Spinal cord (tissue), 10 donors: ENCODE measurements around the gene DNAJC21. TPM values are rescaled to one million over a fixed set of nuclear protein-coding genes. Genes with fewer than 3 reads are reported as not detected.

Source experiments
- DNase-seq, 6 donors: peaks; one replicate each; pipeline versions ENCODE4 v3.0.0 to v3.0.0-alpha.2; 2013 to 2015; ENCODE audit warnings: low spot score in 6 of 6, low read depth in 4 of 6
- H3K27ac ChIP-seq: one replicate; pipeline ENCODE4 v1.5.1; 2013; ENCODE audit warnings: low read depth, low read length, control low read depth
- H3K27me3 ChIP-seq: one replicate; pipeline ENCODE4 v1.6.1; 2013; ENCODE audit warnings: low read length; ENCODE audit not compliant: control insufficient read depth, insufficient read depth
- H3K36me3 ChIP-seq: one replicate; pipeline ENCODE4 v1.6.1; 2013; ENCODE audit warnings: low read length; ENCODE audit not compliant: control insufficient read depth, insufficient read depth
- H3K4me1 ChIP-seq: one replicate; pipeline ENCODE4 v1.6.1; 2013; ENCODE audit warnings: low read length; ENCODE audit not compliant: control insufficient read depth, insufficient read depth
- H3K4me3 ChIP-seq: one replicate; pipeline ENCODE4 v1.5.1; 2013; ENCODE audit warnings: low read depth, low read length, control low read depth
- H3K9me3 ChIP-seq: one replicate; pipeline ENCODE4 v1.6.1; 2013; ENCODE audit warnings: low read length; ENCODE audit not compliant: control insufficient read depth, insufficient read depth
- WGBS: methylation state at CpG from one replicate; pipeline ENCODE4 v1.1.5; 2013; ENCODE audit warnings: missing lambda C conversion rate; ENCODE audit not compliant: insufficient coverage; 5-methylcytosine and 5-hydroxymethylcytosine counted together
- polyA plus RNA-seq, 2 donors: library from polyadenylated mRNA; unstranded; fragments of 120-200 nt; gene quantifications; one replicate each; pipeline ENCODE4 v1.2.1, GENCODE V29; 2013; ENCODE audit not compliant: insufficient read length in 2 of 2
- total RNA-seq, 2 donors: library from RNA; depleted of rRNA in 1 of 2; stranded (reverse); fragments of 120-200 nt in 1 of 2; fragments of >200 nt in 1 of 2; gene quantifications; one replicate each; pipeline versions ENCODE4 v1.2.3 to v1.2.4, GENCODE V29; 2013 to 2014
- donor health status: healthy.

Gene DNAJC21
- total and polyA plus RNA-seq, 4 donors, result 28.4 to 35.3 (median 33.2) TPM

DNA sequence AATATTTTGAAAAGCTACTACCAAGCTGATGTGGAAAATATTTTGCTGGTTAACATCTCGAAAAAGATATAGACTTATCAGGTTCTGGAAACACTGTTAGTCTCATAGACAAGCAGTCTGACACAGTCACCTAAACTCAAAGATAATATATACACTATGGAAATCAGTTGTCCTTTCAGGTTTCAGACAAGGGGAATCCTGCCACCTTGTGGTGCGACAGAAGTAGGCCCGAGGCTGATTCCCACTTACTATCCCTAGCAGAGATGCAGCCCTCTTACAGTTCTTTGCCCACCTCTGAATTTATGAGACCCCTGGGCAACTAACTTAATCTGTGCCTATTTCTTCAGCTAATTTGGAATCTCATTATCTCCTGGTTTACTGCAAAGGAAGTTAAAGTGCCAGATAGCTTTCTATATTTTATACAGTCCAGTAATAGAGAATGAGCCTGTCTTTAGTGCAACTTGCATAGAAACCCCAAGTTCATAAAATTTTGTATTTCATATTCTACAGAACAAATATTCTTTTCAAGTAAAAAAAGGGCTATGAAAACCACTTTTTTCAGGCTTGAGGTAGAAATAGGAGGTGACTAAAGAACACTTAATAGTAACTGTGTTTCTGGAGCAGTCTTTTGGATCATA, 31.0 kb upstream of the DNAJC21 start:
- Histone ChIP-seq H3K27me3 (no peaks in the 10 kb centered on the region), H3K27ac (no peak overlapping the region), H3K4me1 (no peaks in the 10 kb centered on the region), H3K4me3 (no peak overlapping the region), H3K9me3 (no peaks in the 10 kb centered on the region), H3K36me3 (no peaks in the 10 kb centered on the region)
- DNase-seq, result peak in 5 of 6 donors; percentile 60 to 95 (median 70)
- 0% methylated on average over 2 of the region's 3 CpGs for WGBS

DNA sequence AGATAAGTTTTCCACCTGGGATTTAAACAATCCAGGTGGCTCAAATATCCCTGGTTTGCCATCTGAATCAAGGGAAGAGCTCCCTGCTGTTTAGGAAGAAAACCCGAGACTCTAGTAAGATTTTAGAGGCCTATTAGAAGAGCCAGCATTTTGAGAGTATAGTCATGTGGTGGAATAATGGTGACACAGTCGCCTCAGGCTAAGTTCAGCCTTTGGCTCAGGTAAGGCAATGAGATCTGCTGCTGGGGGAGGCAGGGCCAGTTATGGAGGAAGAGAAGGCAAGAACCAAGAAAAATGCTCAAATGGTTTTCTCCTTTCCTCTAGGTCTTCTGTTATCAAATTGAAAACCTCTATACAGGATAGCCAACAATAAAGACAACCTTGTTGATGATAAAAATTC, 30.3 kb upstream of the DNAJC21 start:
- no peaks in the 10 kb centered on the region for H3K4me1 ChIP-seq
- DNase-seq, result peak in 1 of 6 donors; percentile 17

DNA sequence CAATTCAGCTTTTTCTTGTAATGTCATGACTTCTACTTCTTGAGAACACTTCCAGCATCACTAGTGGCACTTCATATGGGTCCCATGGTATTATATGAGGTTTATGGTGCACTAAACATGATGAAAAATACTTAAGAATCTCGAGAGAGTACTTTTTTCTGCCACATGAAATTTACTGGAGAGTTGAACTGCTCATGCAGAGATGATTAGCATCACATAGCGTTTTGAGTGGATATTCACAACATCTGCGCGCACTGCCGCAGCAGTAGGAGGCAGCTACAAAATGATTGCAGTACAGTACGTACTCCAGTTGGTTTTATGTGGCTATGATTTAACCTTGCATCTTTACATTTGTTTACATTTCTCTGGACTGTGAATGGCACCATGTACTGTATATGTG, 28.7 kb upstream of the DNAJC21 start:
- Histone ChIP-seq H3K27ac (no peak overlapping the region), H3K4me1 (no peaks in the 10 kb centered on the region), H3K4me3 (no peak overlapping the region), H3K9me3 (no peaks in the 10 kb centered on the region), H3K27me3 (no peaks in the 10 kb centered on the region), H3K36me3 (no peaks in the 10 kb centered on the region)
- WGBS, result 74% methylated on average over 5 of the region's 6 CpGs
- peak in 1 of 6 donors; percentile 91 for DNase-seq

More for the DNA sequence above, 30.3 kb upstream of the DNAJC21 start:
- WGBS, result 83% methylated on average over 2 of the region's 2 CpGs
- H3K27ac ChIP-seq, result no peak overlapping the region
- no peaks in the 10 kb centered on the region for H3K36me3 ChIP-seq
- H3K27me3 ChIP-seq, result no peaks in the 10 kb centered on the region
- H3K9me3 ChIP-seq, result no peaks in the 10 kb centered on the region
- H3K4me3 ChIP-seq, result no peak overlapping the region

DNA sequence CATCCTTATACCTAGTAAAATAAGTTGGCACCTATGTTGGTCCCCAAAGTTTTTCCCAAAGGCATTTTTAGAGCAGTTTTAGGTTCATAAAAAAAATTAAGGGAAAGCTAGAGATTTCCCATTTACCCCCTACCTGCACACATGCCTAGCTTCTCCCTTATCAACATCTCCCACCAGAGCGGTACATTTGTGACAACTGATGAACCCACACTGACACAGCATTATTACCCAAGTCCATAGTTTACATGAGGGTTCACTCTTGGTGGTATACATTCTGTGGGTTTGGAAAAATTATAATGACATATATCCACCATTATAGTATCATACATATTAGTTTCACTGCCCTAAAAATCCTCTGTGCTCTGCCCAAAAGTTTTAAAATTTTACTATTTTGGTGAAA, 26.1 kb upstream of the DNAJC21 start:
- H3K4me1 ChIP-seq, result no peaks in the 10 kb centered on the region
- H3K9me3 ChIP-seq, result no peaks in the 10 kb centered on the region
- no peak for DNase-seq
- no peak overlapping the region for H3K27ac ChIP-seq
- H3K36me3 ChIP-seq, result no peaks in the 10 kb centered on the region
- no peaks in the 10 kb centered on the region for H3K27me3 ChIP-seq
- no peak overlapping the region for H3K4me3 ChIP-seq
- no CpG with 5 or more reads among the region's 1 CpG for WGBS

DNA sequence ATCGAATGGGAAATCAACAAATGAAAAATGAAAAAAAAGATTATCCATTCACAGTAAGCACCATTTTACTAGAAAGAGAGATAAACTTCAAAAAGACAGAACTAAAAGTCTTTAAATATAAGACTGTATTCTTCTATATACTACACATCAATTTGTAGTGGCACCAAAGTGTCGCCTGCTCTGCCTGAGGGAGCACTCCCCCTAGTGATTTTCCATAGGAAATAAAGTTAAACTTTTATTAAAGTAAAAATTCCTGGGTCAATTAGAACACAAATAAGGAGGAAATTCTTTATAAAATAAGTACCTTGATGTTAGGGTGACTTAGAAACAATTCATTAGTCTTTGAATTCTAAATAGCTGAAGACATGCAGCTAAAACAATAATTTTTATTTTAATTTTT, 23.8 kb upstream of the DNAJC21 start:
- Histone ChIP-seq H3K27me3 (no peaks in the 10 kb centered on the region), H3K36me3 (no peaks in the 10 kb centered on the region), H3K9me3 (no peaks in the 10 kb centered on the region), H3K27ac (no peak overlapping the region), H3K4me1 (no peaks in the 10 kb centered on the region), H3K4me3 (no peak overlapping the region)
- no CpG with 5 or more reads among the region's 2 CpGs for WGBS
- peak in 2 of 6 donors; percentile 7 to 38 for DNase-seq

DNA sequence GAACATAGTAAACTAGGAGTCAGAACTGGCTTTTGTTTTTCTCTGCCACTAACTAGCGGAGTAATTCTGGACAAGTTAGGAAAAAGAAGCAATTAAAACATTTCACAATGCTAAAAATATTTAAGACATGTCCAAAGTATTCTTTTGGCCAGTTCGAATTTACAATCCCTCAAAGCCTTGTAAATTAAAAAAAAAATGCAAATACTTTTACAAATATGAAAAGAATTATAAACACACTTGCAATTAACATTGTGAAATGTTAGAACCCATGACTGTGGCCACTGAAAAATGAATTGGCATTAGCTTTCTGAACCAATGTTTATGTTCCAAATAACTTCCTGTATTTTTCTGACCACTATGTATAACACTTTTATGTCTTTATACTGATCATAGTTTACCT, 16.3 kb upstream of the DNAJC21 start:
- Histone ChIP-seq H3K9me3 (no peaks in the 10 kb centered on the region), H3K27me3 (no peaks in the 10 kb centered on the region), H3K4me3 (no peak overlapping the region), H3K4me1 (peaks cover 9% of the 10 kb centered on the region), H3K27ac (no peak overlapping the region), H3K36me3 (peaks cover 5% of the 10 kb centered on the region)
- no CpG with 5 or more reads among the region's 2 CpGs for WGBS
- no peak for DNase-seq

DNA sequence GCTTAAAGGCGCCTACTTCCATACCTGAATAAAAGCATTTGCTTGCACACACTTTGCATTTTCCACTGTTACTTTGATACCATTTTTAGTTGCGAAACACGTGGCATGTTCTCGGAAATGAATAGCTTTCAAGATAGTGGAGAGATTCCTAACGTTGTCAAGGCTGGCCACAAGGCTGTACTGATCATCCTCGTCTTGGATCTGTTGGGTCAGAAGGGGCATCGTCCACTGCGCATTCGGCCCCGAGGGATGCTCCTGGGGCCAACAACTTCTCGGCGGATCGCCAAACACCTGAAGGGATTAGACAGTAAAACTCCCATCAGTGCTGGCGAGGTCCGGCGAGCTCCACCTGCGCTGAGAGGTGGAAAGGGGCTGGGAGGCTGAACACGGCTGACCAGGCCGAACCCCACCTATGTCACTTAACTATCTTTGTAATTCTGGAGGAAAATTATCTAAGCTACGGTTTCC, 14.7 kb upstream of the DNAJC21 start:
- Histone ChIP-seq H3K27me3 (no peaks in the 10 kb centered on the region), H3K4me3 (peak overlapping the region; percentile 99), H3K4me1 (peaks cover 9% of the 10 kb centered on the region), H3K36me3 (peaks cover 5% of the 10 kb centered on the region), H3K27ac (peak overlapping the region; percentile 94), H3K9me3 (no peaks in the 10 kb centered on the region)
- WGBS, result 2% methylated on average over 15 of the region's 20 CpGs
- peak in 2 of 6 donors; percentile 17 to 20 for DNase-seq

DNA sequence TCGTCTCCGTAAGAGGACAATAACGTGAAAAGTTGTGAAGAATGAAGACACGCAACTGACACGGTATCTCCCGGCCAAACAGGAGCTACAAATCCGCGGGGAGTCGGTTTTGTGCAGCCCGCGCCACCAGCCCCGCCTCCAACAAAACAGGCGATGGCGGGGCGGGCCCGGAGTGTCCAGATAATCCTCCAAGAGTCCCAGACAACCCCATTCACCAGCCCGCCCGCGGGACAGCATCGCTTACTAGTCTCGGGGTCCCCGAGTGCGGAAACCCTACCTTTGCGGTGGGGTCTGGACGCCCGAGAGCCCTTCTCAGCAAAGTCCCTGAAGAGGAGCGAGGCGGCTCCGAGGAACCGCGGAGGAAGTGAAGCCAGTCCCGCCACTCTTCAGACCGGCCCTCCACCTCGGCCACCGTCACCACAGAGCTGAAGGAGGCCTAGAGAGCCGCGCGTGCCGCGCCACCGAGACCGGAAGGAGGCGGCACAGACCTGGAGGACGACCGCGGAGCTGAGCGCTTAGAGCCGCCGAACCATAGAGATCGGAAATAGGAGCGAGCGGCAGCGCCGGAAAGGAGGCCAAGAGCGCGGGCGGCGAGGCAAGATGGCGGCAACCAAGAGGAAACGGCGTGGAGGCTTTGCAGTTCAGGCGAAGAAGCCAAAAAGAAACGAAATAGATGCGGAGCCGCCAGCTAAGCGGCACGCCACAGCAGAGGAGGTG, 14.1 kb upstream of the DNAJC21 start, which contains the start of the genes BRIX1 and RAD1:
Gene BRIX1 (plus strand): TSS at position 573 of the 717 bp plus-strand sequence. CDS start 28 bp downstream, at position 601.
Gene RAD1 (minus strand): TSS at position 366 of the 717 bp plus-strand sequence. CDS start 612 bp downstream, outside the sequence.
- peak within 1 kb of the TSS; percentile 94 for H3K27ac ChIP-seq
- H3K27me3 ChIP-seq, result no peaks in the 10 kb centered on the region
- 0% methylated on average over 67 of the region's 67 CpGs for WGBS
- peaks cover 5% of the 10 kb centered on the region for H3K36me3 ChIP-seq
- H3K4me1 ChIP-seq, result peaks cover 9% of the 10 kb centered on the region
- peak; percentile 87 to 99 (median 94) for DNase-seq
- peak within 1 kb of the TSS; percentile 99 for H3K4me3 ChIP-seq
- no peaks in the 10 kb centered on the region for H3K9me3 ChIP-seq

DNA sequence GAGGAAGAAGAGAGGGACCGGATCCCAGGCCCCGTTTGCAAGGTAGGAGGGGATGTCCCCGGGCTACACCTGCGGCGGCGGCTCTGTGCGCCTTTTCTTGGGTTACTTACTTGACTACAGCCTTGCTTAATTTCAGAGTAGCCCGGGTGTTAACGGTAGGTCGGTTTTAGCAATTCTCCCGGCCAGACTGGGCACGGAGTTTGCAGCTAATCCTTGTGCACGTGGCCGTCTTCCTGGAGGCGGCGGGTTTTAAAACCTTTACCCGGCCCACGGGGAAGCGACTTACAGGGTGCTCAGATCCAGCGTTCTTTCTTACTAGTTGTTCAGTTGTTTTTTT, 13.5 kb upstream of the DNAJC21 start:
- H3K9me3 ChIP-seq, result no peaks in the 10 kb centered on the region
- WGBS, result 0% methylated on average over 16 of the region's 20 CpGs
- peak overlapping the region; percentile 94 for H3K27ac ChIP-seq
- no peak for DNase-seq
- peaks cover 9% of the 10 kb centered on the region for H3K4me1 ChIP-seq
- peak overlapping the region; percentile 99 for H3K4me3 ChIP-seq
- no peaks in the 10 kb centered on the region for H3K27me3 ChIP-seq
- peaks cover 5% of the 10 kb centered on the region for H3K36me3 ChIP-seq
